Epithelial cell of alveolus of lung (primary cell): ENCODE measurements around the gene A2ML1. TPM values are rescaled to one million over a fixed set of nuclear protein-coding genes. Genes with fewer than 3 reads are reported as not detected.

Experiments
- total RNA-seq: library from RNA; depleted of rRNA; stranded (reverse); fragments of >200 nt; gene quantifications from 2 replicates; pipeline ENCODE4 v1.2.1, GENCODE V29; 2015

Gene A2ML1
- not detected in 2 replicates for total RNA-seq

DNA sequence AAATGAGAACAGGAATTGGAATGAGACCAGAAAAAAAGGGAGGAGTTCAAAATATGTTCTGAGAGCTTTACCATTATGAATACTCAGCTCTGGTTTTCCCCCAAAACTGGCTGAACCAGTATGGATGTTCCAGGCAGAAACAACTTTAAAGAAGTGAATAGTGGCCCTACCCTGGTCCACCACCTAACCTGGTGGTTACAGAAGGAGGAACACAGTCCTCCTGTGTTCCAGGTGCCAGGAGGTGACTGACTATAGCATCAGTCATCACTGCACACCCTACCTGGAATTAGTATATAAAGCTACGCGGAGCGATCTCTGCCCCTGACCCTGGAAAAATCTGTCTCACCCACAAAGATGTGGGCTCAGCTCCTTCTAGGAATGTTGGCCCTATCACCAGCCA, at the start of gene A2ML1:
Gene A2ML1, plus strand, starts transcription at position 324 of the 400 bp plus-strand sequence. Its CDS starts 31 bp downstream, at position 355.

DNA sequence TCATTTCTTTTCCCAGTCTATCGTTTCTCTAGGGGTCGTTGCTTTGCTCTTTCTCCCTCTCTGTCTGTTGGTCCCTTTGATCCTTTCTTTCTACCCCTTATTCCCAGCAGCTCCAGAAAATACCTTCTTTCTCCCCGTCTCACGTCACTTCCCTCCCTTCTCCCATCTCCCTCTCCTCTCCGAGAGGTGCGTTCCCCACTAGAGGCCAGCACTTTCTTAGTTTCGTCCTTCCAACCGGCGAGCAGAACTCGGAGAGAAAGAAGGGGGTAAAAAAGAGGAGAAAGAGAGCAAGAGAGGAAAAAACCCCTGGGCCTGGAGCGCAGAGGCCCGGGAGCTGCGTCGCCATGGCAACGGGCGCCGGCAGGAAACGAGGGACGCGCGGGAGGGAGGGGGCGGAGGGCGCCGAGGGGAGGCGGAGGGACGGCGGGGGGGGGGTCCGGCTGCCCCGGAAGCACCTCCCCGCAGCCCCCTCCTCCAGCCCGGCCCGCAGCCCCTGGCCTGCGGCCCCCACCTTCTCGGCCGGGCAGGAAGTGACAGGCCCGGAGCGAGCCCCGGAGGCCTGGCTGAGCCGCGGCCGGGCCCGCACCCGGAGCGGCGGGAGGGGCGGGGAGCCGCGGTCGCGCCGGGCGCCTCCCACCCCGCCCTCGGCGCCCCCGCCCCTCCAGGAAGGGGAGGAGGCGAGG, 91.8 kb downstream of the A2ML1 start, which contains the start of gene PHC1:
Gene PHC1, plus strand, starts transcription at position 477 of the 683 bp plus-strand sequence. CDS start 3,169 bp downstream, outside the sequence.

Other genes with a start within 250 kb of the A2ML1 start
- gene AICDA, start 209.8 kb upstream of the A2ML1 start, total RNA-seq, result not detected in 2 replicates
- 1.2 TPM in 1 of 2 replicates, not detected in the other for gene MFAP5, start 159.8 kb upstream of the A2ML1 start, total RNA-seq
- 11.6 and 13.6 TPM in 2 replicates for gene RIMKLB, start 124.6 kb upstream of the A2ML1 start, total RNA-seq
- 21.6 and 37.6 TPM in 2 replicates for gene PHC1, start 91.9 kb downstream of the A2ML1 start, total RNA-seq
- gene M6PR, start 127.0 kb downstream of the A2ML1 start, total RNA-seq, result 78.8 and 82.2 TPM in 2 replicates
- 1.4 and 3.0 TPM in 2 replicates for gene KLRG1, start 166.9 kb downstream of the A2ML1 start, total RNA-seq